HCT116 (cell line): ENCODE data around the gene WIPF3. TPM values are rescaled to one million over a fixed set of nuclear protein-coding genes. Genes with fewer than 3 reads are reported as not detected.

Experiments
- ATAC-seq: fragments of 200-7000 bp; cut with Tn5 transposase; 2 replicates; pipeline ENCODE4 v1.9.1; 2020; ENCODE audit warnings: mild to moderate bottlenecking, moderate library complexity
- BruUV-seq: library from RNA; stranded (reverse); fragments of 400-500 nt; replicated peaks from 2 replicates; lab custom pipeline; 2021; lab: Mats Ljungman, UMichigan
- CTCF ChIA-PET: fragments of 300-600 bp; sonication (Branson Sonifier 250); formaldehyde crosslinking; loops from one replicate; lab custom pipeline; 2021; ENCODE audit warnings: antibody characterized with exemption; lab: Charles Lee
- POLR2A ChIA-PET: fragments of 300-600, 350-600 bp; sonication (Branson Sonifier 250); formaldehyde crosslinking; loops from one replicate; lab custom pipeline; 2021; ENCODE audit warnings: antibody characterized with exemption; lab: Charles Lee
- RAD21 ChIA-PET, 2 experiments: fragments of 300-600 bp; sonication (Branson Sonifier 250); formaldehyde crosslinking; loops; one replicate each; lab custom pipeline; 2023; ENCODE audit warnings: low total read pairs in 2 of 2; ENCODE audit not compliant: uncharacterized antibody in 2 of 2, unreplicated experiment in 2 of 2, low non-redundant PET in 1 of 2; lab: Charles Lee
- DNase-seq: peaks from one replicate; pipeline ENCODE4 v3.0.0-alpha.2; 2010; ENCODE audit warnings: low read depth, low spot score
- H2AFZ ChIP-seq: fragments of 200-600 bp; shearing (Covaris generic), sonication (generic); 2 replicates; pipeline ENCODE4 v1.6.1; 2017; ENCODE audit warnings: low read depth, mixed run types, mixed read lengths, antibody characterized with exemption, low read length; ENCODE audit not compliant: poor library complexity, severe bottlenecking
- H3K27ac ChIP-seq: 2 replicates; pipeline ENCODE4 v1.5.1; 2012; ENCODE audit warnings: low read depth, low read length
- H3K27me3 ChIP-seq: fragments of 200-600 bp; sonication (generic); 2 replicates; pipeline ENCODE4 v1.6.1; 2016; ENCODE audit warnings: mixed run types, low read length, mixed read lengths; ENCODE audit not compliant: insufficient read depth
- H3K36me3 ChIP-seq, 2 experiments: fragments of 200-500 bp in 1 of 2; fragments of 200-600 bp in 1 of 2; sonication (Bioruptor generic) in 1 of 2; sonication (generic) in 1 of 2; 2 replicates each; pipeline versions ENCODE4 v1.5.1 to v1.6.1; 2014 to 2016; ENCODE audit warnings: low read length in 2 of 2, inconsistent platforms in 1 of 2, mixed read lengths in 1 of 2, mixed run types in 1 of 2; ENCODE audit not compliant: insufficient read depth in 2 of 2, control insufficient read depth in 1 of 2
- H3K4me1 ChIP-seq, 2 experiments: fragments of 200-600 bp in 1 of 2; sonication (generic) in 1 of 2; 2 replicates each; pipeline versions ENCODE4 v1.5.1 to v1.6.1; 2012 to 2017; ENCODE audit warnings: low read length in 2 of 2, inconsistent platforms in 1 of 2, mild to moderate bottlenecking in 1 of 2, mixed read lengths in 1 of 2, mixed run types in 1 of 2, moderate library complexity in 1 of 2; ENCODE audit not compliant: insufficient read depth in 2 of 2, control insufficient read depth in 1 of 2
- H3K4me2 ChIP-seq: fragments of 200-600 bp; sonication (generic); 2 replicates; pipeline ENCODE4 v1.6.1; 2017; ENCODE audit warnings: mixed run types, low read length, mixed read lengths
- H3K4me3 ChIP-seq, 2 experiments: fragments of 200-600 bp in 1 of 2; sonication (generic) in 1 of 2; replicated peaks in 1 of 2; 2 replicates each; pipeline ENCODE4 v1.5.1; 2011 to 2016; ENCODE audit warnings: low read length in 2 of 2, control low read depth in 1 of 2, low read depth in 1 of 2, mild to moderate bottlenecking in 1 of 2, mixed read lengths in 1 of 2, mixed run types in 1 of 2
- H3K79me2 ChIP-seq: fragments of 200-600 bp; sonication (generic); 2 replicates; pipeline ENCODE4 v1.6.1; 2017; ENCODE audit warnings: mild to moderate bottlenecking, mixed run types, low read length, moderate library complexity, mixed read lengths; ENCODE audit not compliant: insufficient read depth
- H3K9ac ChIP-seq: fragments of 200-600 bp; sonication (generic); 2 replicates; pipeline ENCODE4 v1.6.1; 2016; ENCODE audit warnings: low read length, mixed read lengths
- H3K9me2 ChIP-seq: fragments of 200-600 bp; sonication (generic), shearing (Covaris generic); 2 replicates; pipeline ENCODE4 v1.6.1; 2017; ENCODE audit warnings: mixed run types, mild to moderate bottlenecking, moderate library complexity; ENCODE audit not compliant: insufficient read depth
- H3K9me3 ChIP-seq, 2 experiments: fragments of 200-500 bp in 1 of 2; fragments of 200-600 bp in 1 of 2; sonication (Bioruptor generic) in 1 of 2; sonication (generic) in 1 of 2; 2 replicates each; pipeline ENCODE4 v1.6.1; 2014 to 2017; ENCODE audit warnings: low read length in 2 of 2, mixed read lengths in 2 of 2, inconsistent platforms in 1 of 2, low read depth in 1 of 2, mild to moderate bottlenecking in 1 of 2, mixed run types in 1 of 2, moderate library complexity in 1 of 2; ENCODE audit not compliant: control insufficient read depth in 1 of 2, insufficient read depth in 1 of 2
- H4K20me1 ChIP-seq: fragments of 200-600 bp; sonication (generic), shearing (Covaris generic); 2 replicates; pipeline ENCODE4 v1.6.1; 2017; ENCODE audit warnings: mixed run types, mild to moderate bottlenecking, moderate library complexity; ENCODE audit not compliant: insufficient read depth
- ATF3 ChIP-seq: IDR thresholded peaks from 2 replicates; pipeline ENCODE4 v1.6.1; 2012
- CBX3 ChIP-seq: IDR thresholded peaks from 2 replicates; pipeline ENCODE4 v1.6.1; 2012; ENCODE audit warnings: low read depth
- CEBPB ChIP-seq: IDR thresholded peaks from 2 replicates; pipeline ENCODE4 v1.6.1; 2012; ENCODE audit warnings: low read depth
- CTCF ChIP-seq, 3 experiments: fragments of 200-600 bp in 1 of 3; sonication (generic) in 1 of 3; IDR thresholded peaks in 2 of 3; conservative IDR thresholded peaks in 1 of 3; 2 replicates each; pipeline ENCODE4 v1.5.1; 2012 to 2017; ENCODE audit warnings: low read depth in 2 of 3, low read length in 2 of 3, antibody characterized with exemption in 1 of 3, borderline replicate concordance in 1 of 3, control low read depth in 1 of 3, mild to moderate bottlenecking in 1 of 3, mixed read lengths in 1 of 3, mixed run types in 1 of 3, moderate library complexity in 1 of 3; ENCODE audit not compliant: insufficient read depth in 1 of 3
- EGR1 ChIP-seq: IDR thresholded peaks from 2 replicates; pipeline ENCODE4 v1.6.1; 2012; ENCODE audit warnings: low read depth
- ELF1 ChIP-seq: IDR thresholded peaks from 2 replicates; pipeline ENCODE4 v1.6.1; 2012; ENCODE audit warnings: low read depth, borderline replicate concordance
- EZH2 ChIP-seq: fragments of 200-600 bp; sonication (generic); IDR thresholded peaks from 2 replicates; pipeline ENCODE4 v1.6.1; 2017; ENCODE audit warnings: antibody characterized with exemption, mixed run types
- EZH2phosphoT487 ChIP-seq: fragments of 200-600 bp; IDR thresholded peaks from 2 replicates; pipeline ENCODE4 v1.6.1; 2018; ENCODE audit warnings: antibody characterized with exemption, borderline replicate concordance
- FOSL1 ChIP-seq: IDR thresholded peaks from 2 replicates; pipeline ENCODE4 v1.6.1; 2012; ENCODE audit warnings: low read depth
- JUND ChIP-seq: IDR thresholded peaks from 2 replicates; pipeline ENCODE4 v1.6.1; 2012
- POLR2AphosphoS5 ChIP-seq: IDR thresholded peaks from 2 replicates; pipeline ENCODE4 v1.6.1; 2011; ENCODE audit warnings: mild to moderate bottlenecking, low read depth, low read length, moderate library complexity
- REST ChIP-seq: IDR thresholded peaks from 2 replicates; pipeline ENCODE4 v1.6.1; 2012; ENCODE audit warnings: low read depth
- SIN3A ChIP-seq: IDR thresholded peaks from 2 replicates; pipeline ENCODE4 v1.6.1; 2012; ENCODE audit warnings: low read depth
- SP1 ChIP-seq: IDR thresholded peaks from 2 replicates; pipeline ENCODE4 v1.6.1; 2012; ENCODE audit warnings: low read depth
- SRF ChIP-seq: IDR thresholded peaks from 2 replicates; pipeline ENCODE4 v1.6.1; 2012; ENCODE audit warnings: low read depth
- TCF7L2 ChIP-seq: IDR thresholded peaks from 2 replicates; pipeline ENCODE4 v1.7.0; 2011; ENCODE audit warnings: borderline replicate concordance, inconsistent platforms; ENCODE audit not compliant: insufficient read depth, insufficient read length; ENCODE audit errors: extremely low read depth
- YY1 ChIP-seq: IDR thresholded peaks from 2 replicates; pipeline ENCODE4 v1.6.1; 2011; ENCODE audit warnings: low read length, low read depth, moderate library complexity, mild to moderate bottlenecking; ENCODE audit not compliant: insufficient replicate concordance; ENCODE audit errors: extremely low read depth
- ZBTB33 ChIP-seq: IDR thresholded peaks from 2 replicates; pipeline ENCODE4 v1.6.1; 2011; ENCODE audit warnings: mild to moderate bottlenecking, low read length, moderate library complexity; ENCODE audit not compliant: insufficient replicate concordance; ENCODE audit errors: extremely low read depth
- ZNF274 ChIP-seq: fragments of 200-500 bp; sonication (Bioruptor generic); IDR thresholded peaks from 2 replicates; pipeline ENCODE4 v1.6.1; 2014; ENCODE audit warnings: mild to moderate bottlenecking, low read depth, low read length, inconsistent platforms
- intact Hi-C: fragments of 100-400 bp; cut with micrococcal nuclease; formaldehyde crosslinking; loops from 2 replicates; pipeline ENCODE4 v1.10.0; 2022
- total RNA-seq: library from RNA; stranded (reverse); gene quantifications from one replicate; pipeline ENCODE4 v1.2.1, GENCODE V29; 2021; ENCODE audit not compliant: unreplicated experiment

WIPF3 gene
- total RNA-seq, 1 experiment from 2014 or later, result 8.6 TPM

GRCh38 chr7:29860186-29860585 is 53.9 kb downstream of the WIPF3 start:
- no peak for DNase-seq
- ChIA-PET CTCF (no interaction called here), POLR2A (no interaction called here), RAD21 (no interaction called here)
- no peaks in the 10 kb centered on the region for H3K36me3 ChIP-seq
- no peak overlapping the region for H3K27ac ChIP-seq
- H4K20me1 ChIP-seq, result no peaks in the 10 kb centered on the region
- H3K4me3 ChIP-seq, result no peak overlapping the region
- H3K79me2 ChIP-seq, result no peaks in the 10 kb centered on the region
- H2AFZ ChIP-seq, result no peak overlapping the region
- H3K9me3 ChIP-seq, result no peaks in the 10 kb centered on the region
- peaks cover 0 to 8% of the 10 kb centered on the region in 2 experiments; a peak in 2 of 4 replicates for H3K4me1 ChIP-seq
- H3K4me2 ChIP-seq, result no peak overlapping the region
- no TSS peak for BruUV-seq
- no peaks in the 10 kb centered on the region for H3K9me2 ChIP-seq
- H3K9ac ChIP-seq, result no peak overlapping the region
- intact Hi-C loops, result no loop called here
- H3K27me3 ChIP-seq, result no peaks in the 10 kb centered on the region
- TF ChIP-seq JUND, result no peak
- TF ChIP-seq ATF3, result no peak
- no peak for TF ChIP-seq SRF
- no peak for TF ChIP-seq YY1
- no peak for TF ChIP-seq FOSL1
- no peak for TF ChIP-seq REST
- no peak for TF ChIP-seq EZH2phosphoT487
- TF ChIP-seq SP1, result no peak
- no peak for TF ChIP-seq ELF1
- no peak for TF ChIP-seq EGR1
- no peak for TF ChIP-seq POLR2AphosphoS5
- TF ChIP-seq CTCF (IDR thresholded peaks at IDR 0.05 in 2 of 3, conservative IDR thresholded peaks at IDR 0.05 in 1 of 3; ENCODE audit: borderline replicate concordance in 1 of 3, insufficient read depth in 1 of 3, low read depth in 2 of 3, low read length in 2 of 3), result no peak
- TF ChIP-seq CBX3, result no peak
- no peak for TF ChIP-seq ZBTB33
- TF ChIP-seq CEBPB, result no peak
- no peak for TF ChIP-seq TCF7L2
- no peak for TF ChIP-seq EZH2
- no peak for TF ChIP-seq SIN3A
- no peak for TF ChIP-seq ZNF274
- no peak for ATAC-seq
